Endometrial microvascular endothelial cells (primary cell): ENCODE data around the gene EPB41L5. TPM values are rescaled to one million over a fixed set of nuclear protein-coding genes. Genes with fewer than 3 reads are reported as not detected.
"Not testable (repeated sequence)": the region's sequence is repeated elsewhere in the genome, so short reads cannot be mapped to it uniquely, and the experiment has no call there.

ENCODE experiments used
- in situ Hi-C: cut with HindIII; loops from 2 replicates; pipeline ENCODE4 v1.10.0; 2017; ENCODE audit warnings: low sequenced_read_pairs, low pct_unique_long_range_greater_than_20kb; ENCODE audit errors: inconsistent ontology term
- total RNA-seq: library from RNA; depleted of rRNA; stranded (reverse); fragments of >200 nt; gene quantifications from one replicate; pipeline ENCODE4 v1.2.3, GENCODE V29; 2015; ENCODE audit errors: inconsistent ontology term

Gene EPB41L5
- 4.5 TPM for total RNA-seq

DNA sequence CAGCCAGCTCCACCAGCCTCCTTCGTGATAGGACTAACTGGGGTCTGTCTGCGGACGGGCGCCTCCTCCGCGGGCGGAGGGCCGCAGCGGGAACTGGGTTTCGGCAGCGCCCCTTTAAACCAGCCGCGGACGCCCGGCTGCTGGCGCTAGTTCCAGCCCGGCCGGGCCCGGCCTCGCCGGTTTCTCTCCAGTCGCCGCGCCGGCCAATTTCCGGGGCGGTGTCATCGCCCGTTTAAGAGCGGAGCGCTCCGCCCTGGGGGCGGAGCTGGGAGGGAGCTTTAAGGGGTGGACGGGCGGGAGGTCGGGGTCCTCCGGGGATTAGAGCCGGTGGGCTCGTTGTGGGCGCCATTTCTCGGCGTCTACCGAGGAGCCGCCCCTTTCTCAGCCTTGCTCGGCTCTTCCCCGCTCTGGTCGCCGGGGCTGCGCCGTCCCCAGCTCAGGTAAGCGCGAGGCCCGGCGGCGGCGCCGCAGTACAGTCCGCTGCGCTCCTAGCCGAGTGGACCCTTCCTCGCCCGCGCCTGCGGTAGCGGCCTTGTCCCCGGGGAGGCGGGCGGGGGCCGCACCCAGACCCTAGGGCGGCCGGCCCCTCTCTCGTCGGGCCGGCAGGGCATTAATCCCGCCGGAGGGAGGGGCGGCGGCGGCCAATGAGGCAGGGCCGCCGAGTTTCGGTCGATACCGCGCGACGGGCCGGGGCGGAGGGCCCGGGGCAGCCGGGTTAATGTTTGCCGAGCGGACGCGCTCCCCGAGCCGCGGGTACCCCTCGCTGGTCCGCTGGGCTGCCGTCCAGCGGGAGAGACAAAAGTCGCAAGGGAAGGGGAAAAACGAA is at the start of gene EPB41L5:
EPB41L5 (plus strand) TSS at position 307 of the 826 bp plus-strand sequence. CDS start 6,008 bp downstream, outside the sequence.
- in situ Hi-C loops = no loop called here

DNA sequence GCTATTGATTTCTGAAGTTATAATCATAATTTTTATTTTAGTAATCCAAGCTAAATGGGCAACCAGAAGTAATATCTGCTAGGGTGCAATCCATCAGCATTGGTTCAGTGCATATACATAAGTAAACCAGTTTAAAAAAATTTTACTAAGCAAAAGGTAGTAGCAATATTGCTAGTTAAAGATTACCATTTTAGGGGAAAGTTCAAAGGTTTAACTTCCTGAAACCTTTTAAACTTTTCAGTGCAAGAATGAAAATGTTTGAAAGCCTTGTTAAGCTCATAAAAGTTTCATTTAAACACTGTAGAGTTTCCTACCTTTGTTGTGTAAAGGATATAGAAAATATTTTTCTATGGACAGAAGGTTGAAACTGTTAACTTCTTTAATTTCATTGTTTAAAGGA is 31.0 kb upstream of the EPB41L5 start:
- in situ Hi-C loops = no loop called here

DNA sequence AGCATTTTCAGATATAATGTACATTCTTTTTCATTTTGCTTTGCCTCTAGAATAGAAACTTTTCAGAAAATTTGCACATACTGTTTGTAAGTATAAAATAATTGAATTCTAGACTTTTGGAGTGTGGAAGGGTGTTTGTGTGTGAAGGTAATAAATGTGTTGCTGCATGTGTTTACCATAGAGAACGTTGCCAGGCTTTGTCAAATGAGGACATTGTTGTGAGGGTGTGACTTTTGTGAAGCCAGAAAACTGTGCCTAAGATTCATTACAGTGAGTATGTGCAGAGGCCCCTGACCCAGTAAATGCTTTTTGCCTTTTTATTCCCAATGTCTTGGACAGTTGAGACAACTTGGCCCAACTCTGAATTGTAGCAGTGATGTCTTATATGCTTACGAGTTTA is 30.4 kb upstream of the EPB41L5 start:
- in situ Hi-C loops = no loop called here

DNA sequence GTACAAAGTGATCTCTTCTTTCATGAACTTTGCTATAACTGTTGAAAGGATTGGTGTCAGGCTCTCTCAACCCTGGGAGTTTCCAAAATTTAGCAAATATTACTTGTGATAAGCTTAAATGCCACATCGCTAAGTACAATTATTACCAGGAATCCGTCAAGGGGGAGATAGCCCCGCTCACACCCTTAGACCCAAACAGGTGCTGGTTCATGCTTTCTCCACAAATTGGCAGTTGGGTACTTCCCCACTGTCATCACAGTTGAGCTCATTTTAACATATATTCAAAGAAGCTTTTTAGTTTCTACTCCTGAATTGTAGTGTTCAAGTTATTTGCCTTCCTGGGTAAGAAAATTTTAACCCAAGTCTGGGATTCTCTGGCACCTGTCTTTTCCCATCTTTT is 29.8 kb upstream of the EPB41L5 start:
- in situ Hi-C loops = no loop called here

DNA sequence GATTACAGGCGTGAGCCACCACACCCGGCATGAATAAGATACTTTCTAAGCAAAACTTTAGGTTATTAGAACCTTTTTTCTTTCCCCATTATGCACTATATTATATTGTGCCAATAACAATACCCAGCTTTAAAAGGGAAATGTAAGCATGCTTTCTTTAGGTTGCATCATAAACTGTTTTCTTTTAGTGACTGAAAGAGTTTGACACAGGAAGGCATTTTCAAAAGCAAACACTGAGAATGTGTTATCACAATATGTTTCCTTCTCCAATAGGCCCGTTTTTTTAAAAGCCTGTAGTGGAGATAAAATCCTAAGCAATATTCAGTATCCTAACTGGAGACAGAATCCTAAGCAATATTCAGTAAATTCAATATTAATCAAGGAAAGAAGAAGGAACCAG is 16.7 kb upstream of the EPB41L5 start:
- in situ Hi-C loops = no loop called here

DNA sequence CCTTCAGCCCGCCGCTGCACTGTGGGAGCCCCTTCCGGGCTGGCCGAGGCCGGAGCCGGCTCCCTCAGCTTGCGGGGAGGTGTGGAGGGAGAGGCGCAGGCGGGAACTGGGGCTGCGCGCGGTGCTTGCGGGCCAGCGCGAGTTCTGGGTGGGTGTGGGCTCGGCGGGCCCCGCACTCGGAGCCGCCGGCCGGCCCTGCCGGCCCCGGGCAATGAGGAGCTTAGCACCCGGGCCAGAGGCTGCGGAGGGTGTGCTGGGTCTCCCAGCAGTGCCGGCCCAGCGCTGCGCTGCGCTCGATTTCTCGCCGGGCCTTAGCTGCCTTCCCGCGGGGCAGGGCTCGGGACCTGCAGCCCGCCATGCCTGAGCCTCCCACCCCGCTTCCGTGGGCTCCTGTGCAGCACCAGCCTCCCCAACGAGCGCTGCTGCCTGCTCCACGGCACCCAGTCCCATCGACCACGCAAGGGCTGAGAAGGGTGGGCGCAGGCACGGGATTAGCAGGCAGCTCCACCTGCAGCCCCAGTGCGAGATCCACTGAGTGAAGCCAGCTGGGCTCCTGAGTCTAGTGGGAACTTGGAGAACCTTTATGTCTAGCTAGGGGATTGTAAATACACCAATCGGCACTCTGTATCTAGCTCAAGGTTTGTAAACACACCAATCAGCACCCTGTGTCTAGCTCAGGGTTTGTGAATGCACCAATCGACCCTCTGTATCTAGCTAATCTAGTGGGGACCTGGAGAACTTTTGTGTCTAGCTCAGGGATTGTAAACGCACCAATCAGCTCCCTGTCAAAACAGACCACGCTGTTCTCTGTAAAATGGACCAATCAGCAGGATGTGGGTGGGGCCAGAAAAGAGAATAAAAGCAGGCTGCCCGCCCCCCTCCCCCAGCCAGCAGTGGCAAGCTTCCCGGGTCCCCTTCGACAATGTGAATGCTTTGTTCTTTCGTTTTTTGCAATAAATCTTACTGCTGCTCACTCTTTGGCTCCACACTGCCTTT is 15.7 kb upstream of the EPB41L5 start:
- in situ Hi-C loops = not testable (repeated sequence)

DNA sequence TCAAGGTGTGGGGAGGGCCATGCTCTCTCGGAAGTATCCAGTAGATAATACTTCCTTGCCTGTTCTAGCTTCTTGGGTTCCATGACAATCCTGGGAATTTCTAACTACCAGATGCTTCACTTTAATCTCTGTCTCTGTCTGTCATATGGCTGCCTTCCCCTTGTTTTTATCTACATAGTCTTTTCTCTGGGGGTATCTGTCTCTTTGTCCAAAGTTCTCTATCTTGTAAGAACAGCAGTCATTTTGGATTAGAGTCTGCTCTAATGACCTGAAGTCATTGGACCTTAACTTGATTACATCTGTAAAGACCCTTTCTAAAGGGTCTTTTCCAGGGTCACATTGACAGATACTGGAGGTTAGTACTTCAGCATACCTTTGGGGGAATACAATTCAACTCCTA is 11.4 kb upstream of the EPB41L5 start:
- in situ Hi-C loops = no loop called here

DNA sequence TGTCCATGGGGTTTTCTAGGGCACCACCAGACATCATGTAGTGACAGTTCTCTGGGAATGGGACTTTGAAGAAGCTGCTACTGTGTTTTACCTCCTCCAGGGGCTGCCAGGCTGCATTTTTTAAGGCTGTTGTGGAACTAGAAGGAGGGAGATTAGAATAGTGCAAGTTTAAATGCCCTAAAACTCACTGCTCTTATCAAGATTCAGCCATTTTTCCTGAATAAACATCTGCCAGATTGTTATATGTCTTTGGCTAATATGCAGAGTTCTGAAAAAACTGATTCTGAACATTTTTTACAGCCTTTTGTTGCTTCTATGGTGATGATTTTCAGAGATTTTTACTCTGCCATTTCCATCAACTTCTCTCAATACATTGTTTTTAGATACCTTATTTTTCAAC is 8.6 kb upstream of the EPB41L5 start:
- in situ Hi-C loops = no loop called here

DNA sequence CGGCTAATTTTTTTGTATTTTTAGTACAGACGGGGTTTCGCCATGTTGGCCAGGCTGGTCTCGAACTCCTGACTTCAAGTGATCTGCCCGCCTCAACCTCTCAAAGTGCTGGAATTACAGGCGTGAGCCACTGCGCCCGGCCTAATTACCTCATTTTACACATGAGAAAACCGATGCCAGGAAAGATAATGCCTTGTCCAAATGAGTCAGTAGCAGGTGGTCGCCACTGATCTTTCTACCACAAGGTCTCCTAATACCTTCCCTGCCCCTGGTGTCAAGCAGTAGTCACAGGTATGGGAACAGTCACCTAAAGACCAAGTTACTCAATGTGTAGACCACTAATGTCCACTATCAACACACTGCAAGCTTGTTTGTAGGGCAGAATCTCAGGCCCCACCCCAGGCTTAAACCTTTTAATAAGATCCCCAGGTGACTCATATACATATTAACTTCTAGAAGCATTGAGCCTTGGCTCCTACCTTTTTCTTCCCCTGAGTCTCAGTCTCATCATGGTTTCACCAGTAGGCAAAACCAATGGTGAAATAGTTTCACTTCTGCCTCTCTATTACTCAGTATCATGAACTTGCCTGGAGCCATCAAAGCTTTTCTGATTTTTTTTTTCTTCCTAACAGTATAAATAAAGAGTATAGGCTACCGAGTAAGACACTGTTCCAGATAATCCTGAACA is 6.9 kb upstream of the EPB41L5 start:
- in situ Hi-C loops = no loop called here

DNA sequence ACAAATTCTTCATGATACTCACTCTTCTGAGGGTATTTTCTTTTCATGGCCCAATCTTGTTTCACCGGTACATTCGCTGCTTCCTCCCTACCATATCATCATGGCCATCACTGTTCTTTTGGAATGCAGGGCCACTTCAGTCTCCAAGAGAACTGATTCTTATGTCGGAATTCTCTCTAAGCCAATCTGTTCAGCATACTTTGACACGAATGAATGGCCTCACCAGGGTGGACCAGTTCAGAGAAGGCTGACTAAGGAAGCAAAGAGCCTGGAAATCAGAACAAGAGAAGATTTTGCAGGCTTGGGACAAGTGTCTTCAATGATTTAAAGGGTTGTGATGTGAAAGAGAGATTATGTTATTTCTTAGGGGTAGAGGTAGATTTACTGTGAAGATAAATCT is 5.0 kb upstream of the EPB41L5 start:
- in situ Hi-C loops = no loop called here

DNA sequence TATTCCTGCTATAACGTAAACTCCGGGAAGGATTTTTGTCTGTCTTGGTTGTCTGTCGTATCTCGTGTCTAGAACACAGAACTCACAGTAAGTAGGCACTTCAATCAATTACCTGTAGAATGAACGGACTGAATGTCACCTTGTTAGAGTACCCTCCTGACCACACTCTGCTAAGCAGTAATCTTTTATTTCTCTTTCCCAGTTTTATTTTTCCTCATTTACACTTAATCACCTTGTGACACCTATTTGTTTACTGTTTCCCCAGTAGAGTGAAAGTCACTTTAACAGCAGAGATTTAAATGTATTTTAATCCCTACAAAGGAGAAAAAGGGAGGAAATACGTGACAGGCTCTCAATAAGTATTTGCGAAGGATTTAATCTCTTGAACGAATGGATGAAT is 514 bp upstream of the EPB41L5 start:
- in situ Hi-C loops = no loop called here

DNA sequence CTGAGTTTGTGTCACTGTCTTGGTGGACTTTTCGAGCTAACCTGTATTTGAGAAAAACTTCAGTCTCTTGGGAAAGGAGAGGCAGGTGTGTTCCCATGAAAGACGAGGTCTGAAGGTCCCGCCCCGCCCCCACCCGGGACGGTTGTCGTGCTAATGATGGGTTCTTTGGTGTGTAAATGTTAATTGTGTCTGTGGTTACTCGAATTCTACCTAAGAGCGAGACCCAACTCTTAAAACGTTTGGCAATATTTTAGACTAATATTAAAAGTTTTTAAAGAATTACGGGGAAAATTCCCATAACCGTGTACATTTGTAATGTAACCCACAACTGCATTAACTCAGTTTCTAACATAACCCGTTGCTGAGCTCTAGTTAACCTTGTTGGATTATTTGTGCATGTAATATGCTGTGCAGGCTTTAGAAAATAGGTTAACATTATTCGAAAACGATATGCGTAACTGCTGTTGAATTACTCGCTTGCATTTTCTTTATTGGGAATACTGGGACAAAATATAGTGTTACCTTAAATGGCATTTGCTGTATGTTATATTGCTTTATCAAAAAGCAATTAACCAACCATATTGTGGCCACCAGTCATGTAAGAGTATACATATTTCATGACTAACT is 833 bp downstream of the EPB41L5 start:
- in situ Hi-C loops = no loop called here

DNA sequence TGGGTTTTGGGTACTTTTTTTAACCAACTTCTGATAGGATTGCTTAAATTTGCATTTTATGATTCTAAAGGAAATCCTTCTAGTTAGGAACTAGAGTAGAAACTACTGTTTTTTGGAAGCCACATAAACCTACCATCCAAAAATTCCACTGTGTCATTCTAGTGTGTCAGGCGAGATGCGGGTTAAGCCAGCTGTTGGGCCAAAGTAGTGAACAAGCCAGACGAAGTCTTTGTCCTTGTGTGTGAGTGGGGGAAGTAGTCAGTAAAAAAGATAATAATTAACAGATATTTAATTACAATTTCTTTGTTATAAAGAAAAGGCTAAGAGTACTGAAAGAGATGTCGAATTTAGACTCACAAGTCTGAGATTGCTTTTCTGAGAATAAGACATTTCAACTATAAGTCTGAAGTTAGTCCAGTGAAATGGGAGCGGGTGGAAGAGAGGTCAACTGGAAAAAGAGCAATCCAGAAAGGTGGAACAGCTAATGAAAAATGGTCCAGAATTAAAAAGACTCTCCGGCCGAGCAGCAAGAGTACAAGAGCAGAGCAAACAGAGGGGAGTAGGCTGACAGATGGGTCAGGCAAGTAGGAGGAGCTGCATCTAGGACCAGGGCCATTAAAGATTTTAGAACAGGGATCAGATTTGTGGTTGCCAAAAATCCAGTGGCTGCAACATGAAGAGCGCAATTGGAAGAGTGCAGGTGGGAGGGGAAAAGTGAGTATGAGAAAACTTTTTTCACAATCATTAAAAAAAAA is 1.5 kb downstream of the EPB41L5 start:
- in situ Hi-C loops = no loop called here

DNA sequence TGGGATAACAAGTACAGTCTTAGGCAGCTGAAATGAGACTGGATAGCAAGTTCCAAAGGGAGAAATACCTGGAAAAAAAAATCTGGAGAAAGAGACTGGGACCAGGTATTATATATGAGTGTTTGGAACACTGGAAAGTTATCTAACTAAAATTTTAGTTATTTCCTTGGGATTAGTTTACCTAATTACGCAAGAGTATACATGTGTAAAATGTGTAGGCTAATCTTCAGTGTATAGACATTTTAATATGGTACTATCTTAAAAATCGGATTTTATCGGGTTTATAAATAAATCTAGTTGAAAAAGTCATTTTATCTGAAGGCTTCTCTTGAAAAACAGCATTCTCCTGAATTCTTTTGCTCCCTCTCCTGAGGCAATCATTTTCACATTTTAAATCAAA is 3.9 kb downstream of the EPB41L5 start:
- in situ Hi-C loops = no loop called here

DNA sequence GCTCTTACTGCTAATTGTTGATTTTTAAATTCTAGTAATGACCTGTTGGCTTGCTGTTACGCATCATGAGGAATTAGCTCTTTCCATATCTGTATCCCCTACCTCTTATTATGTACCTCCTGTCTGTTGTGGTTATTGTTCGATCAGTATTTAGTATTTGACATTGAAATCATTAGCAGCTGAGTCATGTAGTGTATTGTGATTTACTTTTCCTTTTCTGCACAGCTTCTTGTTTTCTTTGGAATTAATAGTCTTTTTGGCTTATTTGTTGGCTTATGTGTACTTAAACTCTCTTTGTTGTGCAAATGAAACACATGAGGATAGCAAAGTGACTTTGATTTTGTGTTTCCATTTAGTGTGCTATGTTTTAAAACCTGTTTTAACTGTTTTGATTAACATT is 4.3 kb downstream of the EPB41L5 start:
- in situ Hi-C loops = no loop called here

DNA sequence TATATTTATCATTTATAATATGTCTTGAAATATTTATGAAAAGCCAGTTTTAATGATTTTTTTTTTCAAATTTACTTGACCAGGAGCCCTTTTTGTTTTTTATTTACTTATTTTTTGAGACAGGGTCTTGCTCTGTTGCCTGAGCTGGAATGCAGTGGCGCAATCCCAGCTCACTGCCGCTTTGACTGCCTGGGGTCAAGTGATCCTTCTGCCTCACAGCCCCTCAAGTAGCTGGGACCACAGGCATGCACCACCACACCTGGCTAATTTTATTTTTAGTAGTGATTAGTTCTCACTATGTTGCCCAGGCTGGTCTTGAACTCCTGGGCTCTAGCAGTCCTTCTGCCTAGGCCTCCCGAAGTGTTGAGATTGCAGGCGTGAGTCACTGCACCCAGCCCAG is 5.7 kb downstream of the EPB41L5 start:
- in situ Hi-C loops = no loop called here

DNA sequence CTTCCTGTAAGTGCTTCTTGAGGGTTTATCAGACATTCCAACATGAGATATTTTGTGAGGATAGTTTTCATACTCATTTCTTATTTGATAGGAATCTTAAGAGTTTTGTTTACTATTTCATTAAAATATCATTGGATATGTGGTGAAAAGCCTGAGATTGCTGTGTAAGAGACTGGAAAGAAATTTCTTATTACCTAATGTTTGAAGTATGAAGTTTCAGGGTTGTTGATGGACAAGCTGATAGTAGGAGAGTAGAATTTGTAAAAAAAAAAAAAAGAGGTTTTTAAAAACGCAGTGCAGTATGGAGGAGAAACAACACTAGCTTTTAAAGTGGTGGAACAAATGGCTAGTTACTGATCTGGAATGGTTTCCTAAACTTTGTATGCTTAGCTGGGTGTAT is 7.7 kb downstream of the EPB41L5 start:
- in situ Hi-C loops = no loop called here

DNA sequence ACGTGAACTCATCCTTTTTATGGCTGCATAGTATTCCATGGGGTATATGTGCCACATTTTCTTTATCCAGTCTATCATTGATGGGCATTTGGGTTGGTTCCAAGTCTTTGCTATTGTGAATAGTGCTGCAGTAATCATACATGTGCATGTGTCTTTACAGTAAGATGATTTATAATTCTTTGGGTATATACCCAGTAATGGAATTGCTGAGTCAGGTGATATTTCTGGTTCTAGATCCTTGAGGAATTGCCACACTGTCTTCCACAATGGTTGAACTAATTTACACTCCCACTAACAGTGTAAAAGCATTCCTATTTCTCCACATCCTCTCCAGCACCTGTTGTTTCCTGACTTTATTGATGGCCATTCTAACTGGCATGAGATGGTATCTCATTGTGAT is 9.6 kb downstream of the EPB41L5 start:
- in situ Hi-C loops = not testable (repeated sequence)
